Hepatocyte (in vitro differentiated cells): ENCODE data around the gene PCYT2.

Source experiments
- CTCF ChIP-seq: fragments of 200-600 bp; sonication (generic); IDR thresholded peaks from 2 replicates; pipeline ENCODE4 v1.5.1; 2016; ENCODE audit warnings: antibody characterized with exemption, mild to moderate bottlenecking; ENCODE audit not compliant: poor library complexity
- EZH2 ChIP-seq: fragments of 200-600 bp; sonication (generic); IDR thresholded peaks from 2 replicates; pipeline ENCODE4 v1.6.1; 2016; ENCODE audit warnings: antibody characterized with exemption, mild to moderate bottlenecking, borderline replicate concordance

DNA sequence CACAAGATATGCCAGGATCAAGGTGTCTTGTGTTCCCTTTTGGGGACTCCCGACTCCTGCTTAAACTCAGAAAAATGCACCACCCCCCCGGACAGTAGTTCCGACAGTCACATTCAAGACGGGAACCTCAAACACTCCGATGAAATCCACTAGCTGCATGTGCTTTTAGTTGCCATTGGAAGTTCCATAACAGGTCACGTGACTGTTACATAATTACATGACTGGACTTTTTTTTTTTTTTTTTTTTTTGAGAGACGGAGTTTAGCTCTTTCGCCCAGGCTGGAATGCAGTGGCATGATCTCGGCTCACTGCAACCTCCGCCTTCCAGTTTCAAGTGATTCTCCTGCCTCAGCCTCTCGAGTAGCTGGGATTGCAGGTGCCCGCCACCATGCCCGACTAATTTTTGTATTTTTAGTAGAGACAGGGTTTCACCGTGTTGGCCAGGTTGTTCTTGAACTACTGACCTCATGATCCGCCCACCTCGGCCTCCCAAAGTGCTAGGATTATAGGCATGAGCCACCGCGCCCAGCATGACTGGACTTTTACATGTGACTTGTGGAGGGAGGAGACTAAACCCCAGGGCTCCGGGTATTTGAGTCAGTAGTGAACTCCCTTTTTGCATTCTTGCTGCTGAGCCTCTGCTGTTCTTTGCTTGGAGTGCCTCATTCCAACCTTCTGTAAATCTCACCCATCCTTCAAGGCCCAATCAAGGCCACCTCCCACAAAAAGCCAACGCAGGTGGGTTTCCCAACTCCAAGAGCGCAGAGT lies 5.2 kb upstream of the PCYT2 start:
- no peak for TF ChIP-seq CTCF
- no peak for TF ChIP-seq EZH2
